ENCODE results near the gene GDF11. TPM values are rescaled to one million over a fixed set of nuclear protein-coding genes. Genes with fewer than 3 reads are reported as not detected.
A peak's percentile ranks its signal among the peaks of the same experiment; 100 is the strongest.

GDF11 gene
- total RNA-seq, 1 donor from 2014 or later, result 0.26 TPM

- TF ChIP-seq, protein P1, sequence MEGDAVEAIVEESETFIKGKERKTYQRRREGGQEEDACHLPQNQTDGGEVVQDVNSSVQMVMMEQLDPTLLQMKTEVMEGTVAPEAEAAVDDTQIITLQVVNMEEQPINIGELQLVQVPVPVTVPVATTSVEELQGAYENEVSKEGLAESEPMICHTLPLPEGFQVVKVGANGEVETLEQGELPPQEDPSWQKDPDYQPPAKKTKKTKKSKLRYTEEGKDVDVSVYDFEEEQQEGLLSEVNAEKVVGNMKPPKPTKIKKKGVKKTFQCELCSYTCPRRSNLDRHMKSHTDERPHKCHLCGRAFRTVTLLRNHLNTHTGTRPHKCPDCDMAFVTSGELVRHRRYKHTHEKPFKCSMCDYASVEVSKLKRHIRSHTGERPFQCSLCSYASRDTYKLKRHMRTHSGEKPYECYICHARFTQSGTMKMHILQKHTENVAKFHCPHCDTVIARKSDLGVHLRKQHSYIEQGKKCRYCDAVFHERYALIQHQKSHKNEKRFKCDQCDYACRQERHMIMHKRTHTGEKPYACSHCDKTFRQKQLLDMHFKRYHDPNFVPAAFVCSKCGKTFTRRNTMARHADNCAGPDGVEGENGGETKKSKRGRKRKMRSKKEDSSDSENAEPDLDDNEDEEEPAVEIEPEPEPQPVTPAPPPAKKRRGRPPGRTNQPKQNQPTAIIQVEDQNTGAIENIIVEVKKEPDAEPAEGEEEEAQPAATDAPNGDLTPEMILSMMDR (IDR thresholded peaks at IDR 0.05; ENCODE audit: insufficient read depth, low read length, severe bottlenecking), result no peak
- H3K27me3 ChIP-seq (ENCODE audit: control insufficient read depth, insufficient read depth, low read length), result no peaks in the 10 kb centered on the region
- no peak for DNase-seq (ENCODE audit: low read depth)
- no peaks in the 10 kb centered on the region for H3K36me3 ChIP-seq (ENCODE audit: control insufficient read depth, insufficient read depth, low read length)
- no peak overlapping the region for H3K4me3 ChIP-seq (ENCODE audit: low read depth, low read length)
- FAIRE-seq, result no peak
These were observed 43.4 kb upstream of the GDF11 start for GRCh38 chr12:55699471-55700055.

- Histone ChIP-seq H3K4me3 (ENCODE audit: low read depth, low read length) (no peak overlapping the region), H3K27me3 (ENCODE audit: control insufficient read depth, insufficient read depth, low read length) (no peaks in the 10 kb centered on the region), H3K36me3 (ENCODE audit: control insufficient read depth, insufficient read depth, low read length) (no peaks in the 10 kb centered on the region)
- DNase-seq (ENCODE audit: low read depth) (peak; percentile 35), FAIRE-seq (peak; percentile 32)
- TF ChIP-seq, protein P1 (IDR thresholded peaks at IDR 0.05; ENCODE audit: insufficient read depth, low read length, severe bottlenecking), result no peak
These were observed 42.5 kb upstream of the GDF11 start for GRCh38 chr12:55700255-55701018.

GRCh38 chr12:55702861-55703260, 40.1 kb upstream of the GDF11 start:
- TF ChIP-seq, protein P1 (IDR thresholded peaks at IDR 0.05; ENCODE audit: insufficient read depth, low read length, severe bottlenecking), result no peak
- H3K27me3 ChIP-seq (ENCODE audit: control insufficient read depth, insufficient read depth, low read length), result peaks cover 15% of the 10 kb centered on the region
- no peak for FAIRE-seq
- no peaks in the 10 kb centered on the region for H3K36me3 ChIP-seq (ENCODE audit: control insufficient read depth, insufficient read depth, low read length)
- H3K4me3 ChIP-seq (ENCODE audit: low read depth, low read length), result no peak overlapping the region
- no peak for DNase-seq (ENCODE audit: low read depth)

DNA sequence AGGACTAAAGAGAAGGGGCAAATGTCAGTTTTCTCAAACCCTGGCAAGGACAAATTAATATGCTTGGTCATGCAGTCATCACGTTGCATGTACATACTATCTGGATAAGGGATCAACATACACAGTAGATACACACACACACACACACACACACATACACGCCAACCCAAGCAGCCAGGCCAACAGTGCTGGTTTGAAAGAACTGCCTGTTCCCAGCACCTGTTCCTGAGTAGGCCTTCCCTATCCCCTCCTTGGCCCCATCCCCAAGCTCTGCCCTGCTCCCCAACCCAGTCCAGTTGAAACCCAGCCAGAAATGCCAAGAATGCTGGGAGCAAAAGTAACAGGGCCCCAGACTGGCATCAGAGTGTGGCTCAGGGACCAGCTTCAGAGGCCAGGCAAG, 39.6 kb upstream of the GDF11 start:
- no peaks in the 10 kb centered on the region for H3K36me3 ChIP-seq (ENCODE audit: control insufficient read depth, insufficient read depth, low read length)
- no peak for FAIRE-seq
- TF ChIP-seq, protein P1 (IDR thresholded peaks at IDR 0.05; ENCODE audit: insufficient read depth, low read length, severe bottlenecking), result no peak

GRCh38 chr12:55703901-55704761, 38.8 kb upstream of the GDF11 start:
- no peak for DNase-seq (ENCODE audit: low read depth)
- Histone ChIP-seq H3K4me3 (ENCODE audit: low read depth, low read length) (no peak overlapping the region), H3K27me3 (ENCODE audit: control insufficient read depth, insufficient read depth, low read length) (peaks cover 26% of the 10 kb centered on the region), H3K36me3 (ENCODE audit: control insufficient read depth, insufficient read depth, low read length) (no peaks in the 10 kb centered on the region)
- FAIRE-seq, result no peak
- TF ChIP-seq, protein P1 (IDR thresholded peaks at IDR 0.05; ENCODE audit: insufficient read depth, low read length, severe bottlenecking), result no peak

More for the DNA sequence above, 39.6 kb upstream of the GDF11 start:
- no peak for DNase-seq (ENCODE audit: low read depth)
- Histone ChIP-seq H3K27me3 (ENCODE audit: control insufficient read depth, insufficient read depth, low read length) (peaks cover 18% of the 10 kb centered on the region), H3K4me3 (ENCODE audit: low read depth, low read length) (no peak overlapping the region)

All from bronchial epithelial cell (primary cell).